Trophoblast cell (in vitro differentiated cells and primary cell): ENCODE results near the gene HEMK1.

Experiments
- DNase-seq, 2 donors: peaks; one replicate each; pipeline ENCODE4 v3.0.0-alpha.2; 2016
- H2AFZ ChIP-seq: 2 replicates; pipeline ENCODE4 v1.6.1; 2013; ENCODE audit warnings: low read length, moderate library complexity, mild to moderate bottlenecking; ENCODE audit not compliant: insufficient read depth, poor library complexity
- H2AK5ac ChIP-seq: 2 replicates; pipeline ENCODE4 v1.6.1; 2013; ENCODE audit warnings: mild to moderate bottlenecking, low read length
- H2BK120ac ChIP-seq: 2 replicates; pipeline ENCODE4 v1.6.1; 2013; ENCODE audit warnings: low read length, mild to moderate bottlenecking, moderate library complexity; ENCODE audit not compliant: insufficient read depth, poor library complexity
- H2BK12ac ChIP-seq: 2 replicates; pipeline ENCODE4 v1.6.1; 2013; ENCODE audit warnings: mild to moderate bottlenecking, low read length, moderate library complexity
- H2BK5ac ChIP-seq: 2 replicates; pipeline ENCODE4 v1.6.1; 2013; ENCODE audit warnings: low read length, low read depth, moderate library complexity, mild to moderate bottlenecking; ENCODE audit not compliant: poor library complexity
- H3K14ac ChIP-seq: 2 replicates; pipeline ENCODE4 v1.6.1; 2013; ENCODE audit warnings: mild to moderate bottlenecking, low read length
- H3K18ac ChIP-seq: 2 replicates; pipeline ENCODE4 v1.6.1; 2013; ENCODE audit warnings: mild to moderate bottlenecking, low read length
- H3K23ac ChIP-seq: 2 replicates; pipeline ENCODE4 v1.6.1; 2013; ENCODE audit warnings: low read length
- H3K27ac ChIP-seq: 2 replicates; pipeline ENCODE4 v1.5.1; 2013; ENCODE audit warnings: low read depth, mild to moderate bottlenecking, inconsistent platforms, low read length, moderate library complexity
- H3K27me3 ChIP-seq: 2 replicates; pipeline ENCODE4 v1.6.1; 2013; ENCODE audit warnings: inconsistent platforms, mild to moderate bottlenecking, low read length, moderate library complexity; ENCODE audit not compliant: insufficient read depth
- H3K36me3 ChIP-seq, 2 experiments: 1 replicate in 1 of 2; 2 replicates in 1 of 2; pipeline ENCODE4 v1.6.1; 2013; ENCODE audit warnings: low read length in 2 of 2, mild to moderate bottlenecking in 2 of 2, moderate library complexity in 1 of 2; ENCODE audit not compliant: insufficient read depth in 2 of 2, control insufficient read depth in 1 of 2
- H3K4ac ChIP-seq: 2 replicates; pipeline ENCODE4 v1.6.1; 2013; ENCODE audit warnings: low read depth, mild to moderate bottlenecking, low read length, moderate library complexity
- H3K4me1 ChIP-seq, 2 experiments: 1 replicate in 1 of 2; 2 replicates in 1 of 2; pipeline ENCODE4 v1.6.1; 2013; ENCODE audit warnings: low read length in 2 of 2, mild to moderate bottlenecking in 2 of 2, moderate library complexity in 1 of 2; ENCODE audit not compliant: insufficient read depth in 2 of 2, control insufficient read depth in 1 of 2
- H3K4me2 ChIP-seq: 2 replicates; pipeline ENCODE4 v1.6.1; 2013; ENCODE audit warnings: inconsistent platforms, mild to moderate bottlenecking, low read length, moderate library complexity
- H3K4me3 ChIP-seq: 2 replicates; pipeline ENCODE4 v1.5.1; 2013; ENCODE audit warnings: mild to moderate bottlenecking, low read depth, low read length, inconsistent platforms
- H3K79me1 ChIP-seq: one replicate; pipeline ENCODE4 v1.6.1; 2013; ENCODE audit warnings: low read length
- H3K79me2 ChIP-seq: 2 replicates; pipeline ENCODE4 v1.6.1; 2013; ENCODE audit warnings: low read length, mild to moderate bottlenecking; ENCODE audit not compliant: control insufficient read depth, insufficient read depth, poor library complexity
- H3K9ac ChIP-seq: 2 replicates; pipeline ENCODE4 v1.6.1; 2013; ENCODE audit warnings: mild to moderate bottlenecking, low read length
- H3K9me3 ChIP-seq: 2 replicates; pipeline ENCODE4 v1.6.1; 2013; ENCODE audit warnings: low read depth, mild to moderate bottlenecking, control low read depth, inconsistent platforms, low read length; ENCODE audit not compliant: insufficient read depth
- H4K12ac ChIP-seq: 2 replicates; pipeline ENCODE4 v1.6.1; 2013; ENCODE audit warnings: low read depth, mild to moderate bottlenecking, low read length, moderate library complexity
- H4K8ac ChIP-seq: 2 replicates; pipeline ENCODE4 v1.6.1; 2013; ENCODE audit warnings: low read depth, mild to moderate bottlenecking, low read length, moderate library complexity
- H4K91ac ChIP-seq: one replicate; pipeline ENCODE4 v1.6.1; 2013; ENCODE audit warnings: low read depth, mild to moderate bottlenecking, low read length, moderate library complexity
- whole genome bisulfite sequencing: extraction: QIAGEN DNeasy Blood & Tissue Kit; methylation state at CpG from one replicate; pipeline ENCODE4 v1.1.7; 2013; ENCODE audit warnings: missing lambda C conversion rate; ENCODE audit not compliant: insufficient read length, insufficient coverage; ENCODE audit errors: extremely low coverage; 5-methylcytosine and 5-hydroxymethylcytosine counted together

Gene HEMK1

DNA sequence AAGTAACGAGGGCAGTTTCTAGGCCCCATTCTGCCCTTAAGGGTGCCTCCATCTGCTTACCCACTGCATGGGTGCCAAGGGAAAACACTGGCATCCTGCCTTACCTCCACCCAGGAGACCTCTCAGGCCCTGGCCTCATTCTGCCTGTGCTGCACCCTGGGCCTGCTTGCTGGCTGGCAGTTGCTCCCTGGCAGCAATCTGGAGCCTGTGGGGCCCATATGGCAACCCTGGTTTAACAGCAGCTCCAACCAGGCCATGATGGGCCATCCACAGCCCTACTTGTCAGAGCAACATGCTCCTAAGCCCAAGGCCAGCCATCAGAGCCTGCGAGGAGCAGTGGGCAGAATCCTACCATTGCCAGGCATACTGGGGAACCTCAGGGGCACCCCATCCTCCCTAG is 5.5 kb upstream of the HEMK1 start:
- Histone ChIP-seq H2BK5ac (no peak overlapping the region), H2BK120ac (no peak overlapping the region), H3K18ac (no peak overlapping the region), H4K91ac (no peak overlapping the region), H3K4ac (no peak overlapping the region), H3K79me1 (peaks cover 2% of the 10 kb centered on the region), H3K4me2 (no peak overlapping the region), H4K12ac (no peak overlapping the region), H3K9me3 (no peaks in the 10 kb centered on the region), H3K36me3 (no peaks in the 10 kb centered on the region), H3K4me3 (no peak overlapping the region), H2AK5ac (no peak overlapping the region), H4K8ac (no peak overlapping the region), H3K79me2 (no peaks in the 10 kb centered on the region), H3K9ac (no peak overlapping the region), H2AFZ (no peak overlapping the region), H3K27ac (no peak overlapping the region), H2BK12ac (no peak overlapping the region), H3K4me1 (peaks cover 0 to 4% of the 10 kb centered on the region in 2 experiments), H3K27me3 (peaks cover 15% of the 10 kb centered on the region), H3K23ac (no peak overlapping the region), H3K14ac (no peak overlapping the region)
- WGBS = no CpG with 5 or more reads among the region's 2 CpGs
- DNase-seq = no peak

- no peak overlapping the region for H2AK5ac ChIP-seq
- H4K91ac ChIP-seq = no peak overlapping the region
- no peak overlapping the region for H3K4me2 ChIP-seq
- H3K4me3 ChIP-seq = no peak overlapping the region
- no peak overlapping the region for H2BK12ac ChIP-seq
- H4K12ac ChIP-seq = no peak overlapping the region
- DNase-seq = no peak
- H3K27ac ChIP-seq = no peak overlapping the region
- H3K4ac ChIP-seq = no peak overlapping the region
- no peak overlapping the region for H3K9ac ChIP-seq
- H3K18ac ChIP-seq = no peak overlapping the region
- H3K79me1 ChIP-seq = peaks cover 4% of the 10 kb centered on the region
- no peaks in the 10 kb centered on the region for H3K9me3 ChIP-seq
- H2BK120ac ChIP-seq = no peak overlapping the region
- peaks cover 0 to 4% of the 10 kb centered on the region in 2 experiments for H3K4me1 ChIP-seq
- H2AFZ ChIP-seq = no peak overlapping the region
- H3K79me2 ChIP-seq = no peaks in the 10 kb centered on the region
- no peaks in the 10 kb centered on the region for H3K36me3 ChIP-seq
- no peak overlapping the region for H4K8ac ChIP-seq
- no peak overlapping the region for H2BK5ac ChIP-seq
- no CpG with 5 or more reads among the region's 1 CpG for WGBS
- no peak overlapping the region for H3K23ac ChIP-seq
- no peak overlapping the region for H3K14ac ChIP-seq
- peaks cover 15% of the 10 kb centered on the region for H3K27me3 ChIP-seq
Observed at GRCh38 chr3:50564321-50564720, 5.0 kb upstream of the HEMK1 start.

- DNase-seq = peak in 1 of 2 donors; percentile 2
- no peaks in the 10 kb centered on the region for H3K9me3 ChIP-seq
- WGBS = no CpG with 5 or more reads among the region's 11 CpGs
- no peaks in the 10 kb centered on the region for H3K79me2 ChIP-seq
- H2BK12ac ChIP-seq = no peak overlapping the region
- peak overlapping the region; percentile 23 for H2AFZ ChIP-seq
- no peak overlapping the region for H2BK120ac ChIP-seq
- H3K9ac ChIP-seq = no peak overlapping the region
- no peak overlapping the region for H3K4me3 ChIP-seq
- peaks cover 15% of the 10 kb centered on the region for H3K27me3 ChIP-seq
- peak overlapping the region; percentile 8 for H4K91ac ChIP-seq
- H3K27ac ChIP-seq = no peak overlapping the region
- H3K36me3 ChIP-seq = no peaks in the 10 kb centered on the region
- H4K8ac ChIP-seq = peak overlapping the region; percentile 73
- no peak overlapping the region for H3K23ac ChIP-seq
- H3K14ac ChIP-seq = no peak overlapping the region
- H3K18ac ChIP-seq = no peak overlapping the region
- peaks cover 8% of the 10 kb centered on the region for H3K79me1 ChIP-seq
- peaks cover 2 to 6% of the 10 kb centered on the region in 2 experiments for H3K4me1 ChIP-seq
- H3K4ac ChIP-seq = no peak overlapping the region
- peak overlapping the region; percentile 7 for H4K12ac ChIP-seq
- H2BK5ac ChIP-seq = no peak overlapping the region
- no peak overlapping the region for H2AK5ac ChIP-seq
- H3K4me2 ChIP-seq = peak overlapping the region; percentile 66
Observed at GRCh38 chr3:50567011-50567385, 2.3 kb upstream of the HEMK1 start.

DNA sequence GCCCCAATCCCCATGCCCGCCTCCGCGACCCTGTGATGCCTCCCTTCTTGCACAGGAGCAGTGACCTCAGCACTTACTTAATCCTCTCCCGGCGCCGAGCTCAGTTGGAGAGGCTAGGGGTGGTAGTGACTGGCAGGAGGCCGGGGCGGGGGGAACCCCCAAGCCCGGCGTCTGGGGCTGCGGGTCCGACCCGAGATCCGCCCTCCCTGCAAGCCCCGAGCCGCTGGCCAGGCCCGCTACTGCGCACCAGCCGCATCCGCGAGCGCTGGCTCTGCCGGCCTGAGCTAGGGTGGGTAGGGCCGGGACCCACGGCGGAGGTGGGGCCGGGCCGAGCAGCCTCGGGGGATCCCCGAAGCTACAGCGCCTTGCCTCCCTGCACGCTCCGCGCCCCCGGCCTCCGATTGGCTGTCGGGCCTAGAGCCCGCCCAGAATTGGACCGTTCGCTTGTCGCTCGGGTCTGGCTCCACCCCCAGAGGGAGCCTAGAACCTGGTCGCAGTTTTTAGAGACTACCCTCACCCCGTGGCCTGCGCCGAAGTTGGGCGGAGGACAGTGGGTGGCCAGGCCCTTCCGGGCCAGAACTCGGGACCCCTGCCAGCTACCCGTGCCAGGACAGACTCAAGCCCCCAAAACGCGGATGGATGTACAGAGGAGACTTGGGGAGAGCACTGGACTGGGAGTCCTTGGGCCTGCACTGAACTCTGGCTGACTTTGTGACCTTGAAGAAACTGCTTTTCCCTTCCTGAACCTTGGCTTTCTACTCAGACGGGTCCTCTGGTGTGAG is 1.7 kb upstream of the HEMK1 start, which contains the start of gene C3orf18:
Gene C3orf18, minus strand, starts transcription at position 362 of the 782 bp plus-strand sequence. CDS start 2,048 bp downstream, outside the sequence.
- peak within 1 kb of the TSS; percentile 61 for H3K4me3 ChIP-seq
- H2AK5ac ChIP-seq = no peak within 1 kb of the TSS
- H3K4me1 ChIP-seq = peaks cover 2 to 6% of the 10 kb centered on the region in 2 experiments
- H2BK12ac ChIP-seq = no peak within 1 kb of the TSS
- H4K91ac ChIP-seq = peak within 1 kb of the TSS; percentile 8
- no peak within 1 kb of the TSS for H2BK5ac ChIP-seq
- H4K8ac ChIP-seq = peak within 1 kb of the TSS; percentile 73
- H4K12ac ChIP-seq = peak within 1 kb of the TSS; percentile 7
- no peak within 1 kb of the TSS for H3K23ac ChIP-seq
- H2AFZ ChIP-seq = peak within 1 kb of the TSS; percentile 23
- H2BK120ac ChIP-seq = no peak within 1 kb of the TSS
- H3K9me3 ChIP-seq = no peaks in the 10 kb centered on the region
- peaks cover 8% of the 10 kb centered on the region for H3K79me1 ChIP-seq
- H3K4me2 ChIP-seq = peak within 1 kb of the TSS; percentile 66
- WGBS = no CpG with 5 or more reads among the region's 53 CpGs
- H3K4ac ChIP-seq = no peak within 1 kb of the TSS
- H3K36me3 ChIP-seq = no peaks in the 10 kb centered on the region
- no peak within 1 kb of the TSS for H3K9ac ChIP-seq
- DNase-seq = peak; percentile 88 to 89
- peak within 1 kb of the TSS; percentile 18 for H3K14ac ChIP-seq
- H3K27ac ChIP-seq = no peak within 1 kb of the TSS
- peaks cover 15% of the 10 kb centered on the region for H3K27me3 ChIP-seq
- H3K18ac ChIP-seq = no peak within 1 kb of the TSS
- H3K79me2 ChIP-seq = no peaks in the 10 kb centered on the region
